ENCODE measurements around the gene HNRNPUL1. TPM values are rescaled to one million over a fixed set of nuclear protein-coding genes. Genes with fewer than 3 reads are reported as not detected.
A peak's percentile ranks its signal among the peaks of the same experiment; 100 is the strongest.

The HNRNPUL1 gene
- total RNA-seq, 1 experiment from 2014 or later, result 274 TPM

DNA sequence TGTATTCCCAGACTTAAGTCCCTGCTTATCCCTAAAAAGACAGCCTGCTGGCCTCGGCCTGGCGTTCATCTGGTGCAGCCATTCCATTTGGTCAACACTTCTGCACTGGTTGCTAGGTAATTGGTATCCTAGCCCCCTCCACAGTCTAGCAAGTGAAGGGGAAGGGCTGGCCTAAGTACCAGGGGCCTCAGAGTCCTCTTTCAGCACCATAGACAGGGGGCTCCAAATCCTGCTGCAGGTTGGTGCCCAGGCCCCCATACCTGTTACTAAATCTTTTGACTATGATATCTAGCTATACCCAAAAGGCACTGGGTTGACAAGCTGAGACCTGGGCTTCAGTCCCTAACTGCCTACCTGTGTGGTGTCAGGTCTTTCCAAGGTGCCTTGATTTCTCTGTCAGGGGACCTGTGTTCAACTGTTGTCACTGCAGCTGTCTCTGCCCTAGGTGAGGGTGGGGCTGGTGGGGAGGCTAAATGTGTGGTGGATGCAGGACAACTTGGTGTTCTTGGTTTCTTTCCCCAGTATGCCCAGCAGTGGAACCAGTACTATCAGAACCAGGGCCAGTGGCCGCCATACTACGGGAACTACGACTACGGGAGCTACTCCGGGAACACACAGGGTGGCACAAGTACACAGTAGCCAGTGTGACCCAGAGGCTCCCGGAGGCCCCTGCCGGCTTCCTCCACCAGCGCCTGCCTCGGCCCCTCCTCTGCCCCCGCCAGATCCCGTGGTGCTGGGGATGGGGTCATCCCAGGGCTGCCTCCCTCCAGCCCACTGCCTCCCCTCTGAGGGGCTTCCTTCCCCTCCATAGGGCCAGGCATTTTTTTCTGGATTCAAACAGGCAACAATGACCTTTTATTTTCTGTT is 42.0 kb downstream of the HNRNPUL1 start:
- Histone ChIP-seq H3K4me1 (peaks cover 14% of the 10 kb centered on the region), H3K9me3 (replicated peaks) (no peaks in the 10 kb centered on the region), H3K27me3 (no peaks in the 10 kb centered on the region), H3K36me3 (peaks cover 65% of the 10 kb centered on the region), H3K27ac (no peak overlapping the region), H3K4me3 (no peak overlapping the region)
- no peak for DNase-seq

DNA sequence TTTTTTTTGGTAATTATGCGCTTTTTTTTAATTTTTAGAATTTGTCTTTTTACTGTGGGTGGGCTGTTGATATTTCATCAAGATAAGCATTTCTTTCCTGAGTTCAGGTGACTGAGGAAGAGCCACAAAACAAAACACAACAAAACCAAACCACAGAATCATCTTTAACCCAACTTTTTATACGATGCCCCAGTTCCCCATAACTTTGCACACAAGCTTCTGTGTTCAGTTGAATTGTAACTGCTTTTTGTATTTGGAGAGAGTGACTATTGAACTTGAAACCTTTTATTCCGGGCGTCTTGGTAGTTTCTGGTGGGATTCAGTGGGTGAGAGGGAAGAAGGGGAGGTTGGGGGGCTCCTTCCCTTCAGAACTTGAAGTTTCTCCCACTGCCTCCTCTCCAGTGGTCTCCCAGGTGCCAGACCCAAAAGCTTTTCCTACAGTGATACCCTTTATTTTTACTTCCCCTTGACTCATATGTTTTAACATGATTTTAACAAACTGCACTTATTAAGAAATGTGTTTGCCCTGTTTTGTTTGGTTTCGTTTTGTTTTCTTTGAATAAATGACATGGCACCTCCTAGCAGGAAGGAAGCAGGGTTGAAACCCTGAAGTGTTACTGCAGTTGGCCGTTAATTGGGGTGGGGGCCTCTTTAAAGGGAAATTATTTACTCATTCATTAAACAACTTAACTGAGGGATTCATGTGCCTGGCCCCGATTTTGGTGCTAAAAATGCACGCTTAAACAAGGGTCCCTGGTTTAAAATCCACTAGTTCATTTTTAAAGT is 43.1 kb downstream of the HNRNPUL1 start:
- Histone ChIP-seq H3K27ac (no peak overlapping the region), H3K36me3 (peaks cover 54% of the 10 kb centered on the region), H3K4me1 (peaks cover 14% of the 10 kb centered on the region), H3K4me3 (no peak overlapping the region), H3K9me3 (replicated peaks) (no peaks in the 10 kb centered on the region), H3K27me3 (no peaks in the 10 kb centered on the region)
- DNase-seq, result no peak

DNA sequence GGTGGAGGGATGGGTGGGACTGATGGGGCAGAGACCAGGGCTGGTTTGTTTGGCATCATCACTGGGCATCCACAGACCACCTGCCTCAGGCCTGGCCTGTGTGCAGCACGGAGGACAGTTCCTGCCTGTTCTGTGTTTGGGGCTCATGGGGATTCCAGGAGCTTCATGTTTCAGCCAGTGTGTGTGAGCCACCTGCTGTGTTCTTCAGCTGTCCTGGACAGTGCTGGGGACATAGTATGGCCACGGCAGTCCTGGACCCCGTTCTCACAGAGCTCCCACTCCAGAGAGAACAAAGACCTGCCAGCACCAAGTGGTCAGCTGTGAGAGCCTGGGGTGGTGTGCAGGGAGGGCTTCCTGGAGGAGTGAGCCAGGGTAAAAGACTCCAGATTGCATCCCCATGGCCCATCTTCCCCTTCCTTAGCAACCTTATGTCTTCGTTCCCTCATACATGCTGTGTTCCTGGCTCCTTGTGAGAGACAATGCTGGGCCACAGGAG is 43.8 kb downstream of the HNRNPUL1 start:
- Histone ChIP-seq H3K36me3 (peaks cover 47% of the 10 kb centered on the region), H3K4me3 (no peak overlapping the region), H3K27ac (peak overlapping the region; percentile 48), H3K4me1 (peaks cover 14% of the 10 kb centered on the region), H3K27me3 (no peaks in the 10 kb centered on the region), H3K9me3 (replicated peaks) (no peaks in the 10 kb centered on the region)
- peak; percentile 65 to 79 for DNase-seq

DNA sequence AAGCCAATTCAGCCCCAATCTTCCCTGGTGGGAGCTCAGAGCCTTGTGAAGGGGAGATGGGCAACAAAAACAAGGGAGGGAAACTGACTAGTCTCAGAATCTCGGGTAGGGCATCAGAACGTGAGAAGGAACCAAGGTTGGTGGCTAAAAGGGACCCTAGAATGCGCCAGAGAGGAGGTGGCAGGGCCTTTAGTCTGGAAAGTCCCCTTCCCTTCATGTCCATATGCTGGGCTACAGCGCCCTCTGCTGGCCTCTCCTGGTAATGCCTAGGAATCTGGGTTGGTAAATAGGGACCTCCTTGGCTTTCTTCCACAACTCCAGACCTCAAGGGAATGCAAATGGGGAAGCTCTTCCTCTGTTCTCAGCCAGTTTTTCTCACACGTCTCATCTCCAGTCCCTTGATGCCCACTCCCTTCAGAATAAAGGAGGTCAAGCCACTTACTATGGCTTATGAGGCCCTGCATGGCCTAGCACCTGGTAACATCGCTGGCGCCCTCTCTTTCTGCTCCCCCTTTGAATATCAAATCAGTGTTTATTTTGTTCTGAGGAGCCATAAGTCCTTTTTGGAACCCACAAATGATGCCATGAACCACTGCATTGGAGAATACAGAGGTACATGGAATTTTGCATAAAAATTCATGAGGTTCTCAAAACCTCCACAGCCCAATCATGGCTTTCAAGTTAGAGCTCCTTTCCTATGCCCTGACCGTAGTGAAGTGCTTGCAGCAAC is 44.4 kb downstream of the HNRNPUL1 start:
- Histone ChIP-seq H3K4me3 (no peak overlapping the region), H3K4me1 (peaks cover 14% of the 10 kb centered on the region), H3K9me3 (replicated peaks) (no peaks in the 10 kb centered on the region), H3K27ac (peak overlapping the region; percentile 48), H3K36me3 (peaks cover 46% of the 10 kb centered on the region), H3K27me3 (no peaks in the 10 kb centered on the region)
- DNase-seq, result peak; percentile 89 to 98

DNA sequence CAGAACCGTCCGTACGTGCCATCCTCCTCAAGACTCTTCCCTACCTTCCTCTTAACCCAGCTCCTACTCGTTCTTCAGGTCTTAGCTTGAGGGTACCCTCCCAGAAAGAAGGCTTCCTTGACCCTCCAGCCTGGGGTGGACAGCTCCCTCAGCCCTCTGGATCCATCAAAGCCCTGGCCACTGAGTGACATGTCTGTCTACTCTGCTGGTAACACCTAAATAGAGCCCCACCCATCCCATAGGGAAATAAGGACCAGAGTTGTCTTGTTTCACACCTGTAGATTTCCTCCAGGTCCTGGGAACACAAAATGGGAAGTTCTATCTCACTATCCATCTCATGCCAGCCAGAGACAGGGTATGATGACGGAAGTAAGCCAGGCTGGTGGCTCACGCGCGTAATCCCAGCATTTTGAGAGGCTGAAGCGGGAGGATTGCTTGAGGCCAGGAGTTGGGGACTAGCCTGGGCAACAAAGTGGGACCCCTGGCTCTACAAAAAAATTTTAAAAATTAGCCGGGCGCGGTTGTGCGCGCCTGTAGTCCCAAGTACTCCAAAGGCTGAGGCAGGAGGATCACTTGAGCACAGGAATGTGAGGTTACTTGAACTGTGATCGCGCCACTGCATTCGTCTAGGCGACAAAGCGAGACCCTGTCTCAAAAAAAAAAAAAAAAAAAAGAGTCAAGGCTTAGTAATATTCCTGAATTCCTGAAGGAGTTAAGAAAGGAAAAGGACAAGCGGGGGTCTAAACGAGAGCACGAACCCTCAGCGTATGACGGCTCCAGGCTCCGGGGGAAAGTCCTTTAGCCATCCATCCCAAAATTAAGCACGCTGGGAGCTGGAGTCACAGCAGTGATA is 45.2 kb downstream of the HNRNPUL1 start:
- peaks cover 41% of the 10 kb centered on the region for H3K36me3 ChIP-seq
- H3K4me1 ChIP-seq, result peaks cover 14% of the 10 kb centered on the region
- DNase-seq, result no peak
- H3K9me3 ChIP-seq (replicated peaks), result no peaks in the 10 kb centered on the region
- no peaks in the 10 kb centered on the region for H3K27me3 ChIP-seq
- H3K27ac ChIP-seq, result peak overlapping the region; percentile 82
- H3K4me3 ChIP-seq, result peak overlapping the region; percentile 90

DNA sequence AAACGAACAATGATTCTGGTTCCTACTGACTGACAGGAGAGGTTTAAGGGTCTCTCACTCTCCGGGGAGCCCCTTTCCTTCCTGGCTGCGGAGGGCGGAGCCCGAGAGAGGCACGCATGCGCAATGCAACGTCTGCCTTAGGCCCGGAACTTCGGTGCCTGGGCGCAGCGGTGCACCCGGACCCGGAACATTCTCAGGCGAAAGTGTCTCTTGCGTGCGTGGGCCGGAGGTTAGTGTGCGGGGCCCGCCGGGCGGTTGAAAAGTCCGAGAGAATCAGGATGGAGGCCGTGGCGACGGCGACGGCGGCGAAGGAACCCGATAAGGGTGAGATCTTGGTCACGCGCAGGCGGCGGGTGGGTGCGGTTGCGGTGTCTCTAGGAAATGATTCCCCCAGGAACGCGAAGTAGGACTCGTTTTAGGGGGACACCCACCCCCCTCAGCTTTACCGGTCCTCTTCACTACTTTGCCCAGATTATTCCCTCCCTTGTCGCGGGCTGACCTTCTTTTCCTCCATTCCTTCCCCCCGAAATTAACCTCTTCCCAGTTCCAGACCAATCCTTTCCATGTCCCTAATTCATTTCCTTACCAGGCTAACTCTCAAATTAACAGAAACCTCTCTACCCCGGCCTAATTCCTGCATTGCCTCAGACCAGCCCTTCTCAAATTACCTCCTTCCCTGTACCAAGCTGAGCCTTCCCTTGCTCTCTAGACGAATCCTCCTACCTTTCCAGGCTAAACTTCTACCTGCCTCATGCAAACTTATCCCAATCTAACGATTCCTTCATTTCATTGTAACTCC is 46.1 kb downstream of the HNRNPUL1 start, which contains the start of gene CCDC97:
Gene CCDC97 (plus strand): TSS at position 140 of the 799 bp plus-strand sequence. CDS start 139 bp downstream, at position 279.
- Histone ChIP-seq H3K4me3 (peak within 1 kb of the TSS; percentile 90), H3K27ac (peak within 1 kb of the TSS; percentile 82), H3K36me3 (peaks cover 34% of the 10 kb centered on the region), H3K27me3 (no peaks in the 10 kb centered on the region), H3K9me3 (replicated peaks) (no peaks in the 10 kb centered on the region), H3K4me1 (peaks cover 14% of the 10 kb centered on the region)
- peak; percentile 90 to 96 for DNase-seq

DNA sequence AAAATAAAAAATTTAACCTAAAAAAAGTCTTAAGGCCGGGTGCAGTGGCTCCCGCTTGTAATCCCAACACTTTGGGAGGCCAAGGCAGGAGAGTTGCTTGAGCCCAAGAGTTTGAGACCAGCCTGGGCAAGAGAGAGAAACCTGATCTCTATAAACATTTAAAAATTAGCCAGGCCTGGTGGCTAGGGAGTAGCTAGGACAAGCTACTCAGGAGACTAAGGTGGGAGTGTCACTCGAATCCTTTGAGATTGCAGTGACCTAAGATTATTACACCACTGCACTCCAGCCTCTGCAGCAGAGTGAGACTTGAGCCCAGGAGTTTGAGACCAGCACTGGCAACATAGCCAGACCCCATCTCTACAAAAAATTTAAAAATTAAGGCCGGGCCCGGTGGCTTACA is 46.9 kb downstream of the HNRNPUL1 start:
- H3K4me1 ChIP-seq, result peaks cover 14% of the 10 kb centered on the region
- no peak overlapping the region; the same call in 1 of the 2 replicates for H3K27ac ChIP-seq
- H3K27me3 ChIP-seq, result no peaks in the 10 kb centered on the region
- DNase-seq, result no peak
- peaks cover 28% of the 10 kb centered on the region for H3K36me3 ChIP-seq
- no peaks in the 10 kb centered on the region for H3K9me3 ChIP-seq (replicated peaks)
- H3K4me3 ChIP-seq, result peak overlapping the region; percentile 90

DNA sequence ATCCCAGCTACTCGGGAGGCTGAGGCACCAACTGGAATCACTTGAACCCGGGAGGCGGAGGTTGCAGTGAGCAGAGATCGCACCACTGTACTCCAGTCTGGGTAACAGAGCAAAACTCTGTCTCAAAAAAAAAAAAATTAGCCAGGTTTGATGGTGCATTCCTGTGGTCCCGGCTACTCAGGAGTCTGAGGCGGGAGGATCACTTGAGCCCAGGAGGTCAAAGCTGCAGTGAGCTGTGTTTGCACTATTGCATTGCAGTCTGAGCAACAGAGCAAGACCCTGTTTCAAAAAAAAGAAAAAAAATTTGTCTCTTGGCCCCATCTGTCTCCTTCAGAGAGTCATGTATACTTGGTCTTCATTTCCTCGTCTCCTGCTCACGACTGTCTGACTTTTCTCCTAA is 47.4 kb downstream of the HNRNPUL1 start:
- Histone ChIP-seq H3K4me1 (peaks cover 14% of the 10 kb centered on the region), H3K27ac (no peak overlapping the region), H3K4me3 (no peak overlapping the region), H3K36me3 (peaks cover 28% of the 10 kb centered on the region), H3K9me3 (replicated peaks) (no peaks in the 10 kb centered on the region), H3K27me3 (no peaks in the 10 kb centered on the region)
- DNase-seq, result no peak

DNA sequence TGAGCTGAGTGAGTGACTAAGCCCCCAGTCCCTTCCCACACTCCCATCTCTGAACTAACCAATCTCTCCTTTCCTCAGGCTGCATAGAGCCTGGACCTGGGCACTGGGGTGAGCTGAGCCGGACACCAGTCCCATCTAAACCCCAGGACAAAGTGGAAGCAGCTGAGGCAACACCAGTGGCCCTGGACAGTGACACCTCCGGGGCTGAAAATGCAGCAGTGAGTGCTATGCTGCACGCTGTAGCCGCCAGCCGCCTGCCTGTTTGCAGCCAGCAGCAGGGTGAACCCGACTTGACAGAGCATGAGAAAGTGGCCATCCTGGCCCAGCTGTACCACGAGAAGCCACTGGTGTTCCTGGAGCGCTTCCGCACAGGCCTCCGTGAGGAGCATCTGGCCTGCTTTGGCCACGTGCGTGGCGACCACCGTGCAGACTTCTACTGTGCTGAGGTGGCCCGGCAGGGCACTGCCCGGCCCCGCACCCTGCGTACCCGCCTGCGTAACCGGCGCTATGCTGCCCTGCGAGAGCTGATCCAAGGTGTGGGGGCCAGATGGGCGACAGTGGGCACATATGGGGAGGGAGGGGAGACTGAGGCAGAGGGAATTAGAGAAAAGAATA is 52.2 kb downstream of the HNRNPUL1 start:
- peaks cover 26% of the 10 kb centered on the region for H3K36me3 ChIP-seq

DNA sequence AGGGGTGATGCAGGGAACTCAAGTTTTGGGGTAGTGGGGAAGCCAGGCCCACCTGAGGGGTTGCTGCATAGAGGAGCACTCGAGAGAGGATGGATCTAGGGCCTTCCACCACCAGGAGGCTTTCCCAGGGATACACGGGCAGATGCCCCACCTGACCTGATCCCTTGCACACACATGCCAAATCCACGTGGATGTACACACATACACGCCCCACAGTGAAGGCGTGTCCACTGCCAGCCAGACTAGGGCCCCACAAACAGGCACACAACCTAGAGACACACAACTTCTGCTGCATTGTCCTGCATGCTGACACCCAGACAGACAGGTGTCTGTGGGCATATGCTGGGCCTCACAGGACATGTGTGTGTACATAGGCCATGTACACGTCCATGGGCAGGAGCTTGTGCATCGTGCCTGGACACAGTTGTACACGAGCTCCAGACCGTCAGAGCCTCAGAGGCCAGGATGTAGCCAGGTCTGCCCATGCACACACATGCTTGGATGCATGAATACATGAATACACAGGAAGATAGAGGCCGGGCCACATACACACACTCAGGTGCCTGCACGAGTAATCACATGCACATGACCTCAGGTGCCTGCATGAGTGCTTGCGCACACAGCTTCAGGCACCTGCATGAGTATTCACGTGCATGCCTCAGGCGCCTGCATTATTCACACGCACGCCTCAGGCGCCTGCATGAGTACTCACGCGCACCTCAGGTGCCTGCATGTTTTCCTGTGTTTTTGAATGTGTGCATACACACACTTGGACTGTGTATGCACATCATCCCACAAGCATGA is 54.7 kb downstream of the HNRNPUL1 start:
- no peaks in the 10 kb centered on the region for H3K27me3 ChIP-seq
- no peak overlapping the region for H3K27ac ChIP-seq
- no peak for DNase-seq
- peaks cover 33% of the 10 kb centered on the region for H3K4me1 ChIP-seq
- no peak overlapping the region for H3K4me3 ChIP-seq
- no peaks in the 10 kb centered on the region for H3K9me3 ChIP-seq (replicated peaks)
- H3K36me3 ChIP-seq, result peaks cover 20% of the 10 kb centered on the region

More for the DNA sequence above, 52.2 kb downstream of the HNRNPUL1 start:
- Histone ChIP-seq H3K27me3 (no peaks in the 10 kb centered on the region), H3K4me1 (peaks cover 8% of the 10 kb centered on the region), H3K9me3 (replicated peaks) (no peaks in the 10 kb centered on the region), H3K27ac (no peak overlapping the region), H3K4me3 (no peak overlapping the region)
- no peak for DNase-seq

DNA sequence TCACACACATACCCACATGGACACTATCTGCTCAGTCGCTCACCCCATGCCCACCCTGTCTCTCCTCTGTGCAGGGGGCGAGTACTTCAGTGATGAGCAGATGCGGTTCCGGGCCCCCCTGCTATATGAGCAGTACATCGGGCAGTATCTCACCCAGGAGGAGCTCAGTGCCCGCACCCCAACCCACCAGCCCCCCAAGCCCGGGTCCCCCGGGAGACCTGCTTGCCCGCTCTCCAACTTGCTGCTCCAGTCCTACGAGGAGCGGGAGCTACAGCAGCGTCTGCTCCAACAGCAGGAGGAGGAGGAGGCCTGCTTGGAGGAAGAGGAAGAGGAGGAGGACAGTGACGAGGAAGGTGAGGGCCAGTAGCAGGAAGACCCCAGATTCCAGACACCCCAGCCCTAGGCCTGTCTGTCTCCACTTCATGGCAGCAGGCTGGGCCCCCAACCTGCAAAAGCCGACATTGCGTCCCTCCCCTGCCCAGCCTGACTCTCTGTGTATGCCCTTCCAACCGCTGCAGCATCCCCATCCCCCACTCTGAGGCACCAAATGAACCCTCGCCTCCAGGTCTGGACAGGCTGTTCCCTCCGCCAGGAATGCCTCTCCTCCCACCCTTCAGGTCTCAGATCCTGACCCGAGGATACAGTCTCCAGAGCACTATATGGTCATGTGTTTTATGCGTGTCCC is 55.5 kb downstream of the HNRNPUL1 start:
- H3K4me1 ChIP-seq, result peaks cover 40% of the 10 kb centered on the region
- H3K9me3 ChIP-seq (replicated peaks), result no peaks in the 10 kb centered on the region
- no peaks in the 10 kb centered on the region for H3K27me3 ChIP-seq
- DNase-seq, result no peak
- no peak overlapping the region for H3K27ac ChIP-seq
- H3K36me3 ChIP-seq, result peaks cover 17% of the 10 kb centered on the region
- no peak overlapping the region for H3K4me3 ChIP-seq

DNA sequence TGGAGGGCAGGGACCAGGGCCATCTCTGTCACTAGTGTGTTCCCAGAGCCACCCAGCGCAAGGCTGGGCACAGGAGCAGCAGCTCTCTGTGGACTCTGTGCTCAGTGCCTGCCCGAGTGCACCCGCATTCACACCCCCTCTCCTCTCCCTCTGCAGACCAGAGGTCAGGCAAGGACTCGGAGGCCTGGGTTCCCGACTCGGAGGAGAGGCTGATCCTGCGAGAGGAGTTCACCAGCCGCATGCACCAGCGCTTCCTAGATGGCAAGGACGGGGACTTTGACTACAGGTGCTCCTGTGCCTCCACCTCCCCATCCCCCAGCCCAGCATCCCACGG is 56.0 kb downstream of the HNRNPUL1 start:
- peaks cover 44% of the 10 kb centered on the region for H3K4me1 ChIP-seq
- peaks cover 17% of the 10 kb centered on the region for H3K36me3 ChIP-seq

More for the DNA sequence above, 56.0 kb downstream of the HNRNPUL1 start:
- Histone ChIP-seq H3K4me3 (no peak overlapping the region), H3K27me3 (no peaks in the 10 kb centered on the region), H3K27ac (no peak overlapping the region), H3K9me3 (replicated peaks) (no peaks in the 10 kb centered on the region)
- no peak for DNase-seq

All from SJCRH30 (cell line).